ENCODE measurements around the gene DPEP2. TPM values are rescaled to one million over a fixed set of nuclear protein-coding genes. Genes with fewer than 3 reads are reported as not detected.

The DPEP2 gene
- total RNA-seq, 1 donor from 2014 or later = 0.99 TPM

GRCh38 chr16:68022728-68023537 is 23.6 kb upstream of the DPEP2 start, which contains the start of the genes DDX28 and DUS2:
TSS of gene DDX28 (minus strand) at chr16:68023232. CDS start at chr16:68023202, 30 bp downstream.
TSS of gene DUS2 (plus strand) at chr16:68023284. CDS start at chr16:68038024, 14,740 bp downstream.
- Histone ChIP-seq H3K27ac (replicated peaks) (peak within 1 kb of the TSS; percentile 88), H3K36me3 (peaks cover 8% of the 10 kb centered on the region), H3K27me3 (ENCODE audit: low read depth) (no peaks in the 10 kb centered on the region), H3K9me3 (replicated peaks) (no peaks in the 10 kb centered on the region), H3K4me1 (peaks cover 33% of the 10 kb centered on the region), H3K4me3 (peak within 1 kb of the TSS; percentile 92)
- TF ChIP-seq CTCF (IDR thresholded peaks at IDR 0.05; ENCODE audit: borderline replicate concordance) = peak; percentile 8
- peak; percentile 94 for DNase-seq
- intact Hi-C loops (cut with micrococcal nuclease) = no loop called here

GRCh38 chr16:68022278-68022727 is 23.0 kb upstream of the DPEP2 start:
- H3K4me3 ChIP-seq = peak overlapping the region; percentile 92
- no peaks in the 10 kb centered on the region for H3K27me3 ChIP-seq (ENCODE audit: low read depth)
- H3K36me3 ChIP-seq = peaks cover 8% of the 10 kb centered on the region
- no peaks in the 10 kb centered on the region for H3K9me3 ChIP-seq (replicated peaks)
- intact Hi-C loops (cut with micrococcal nuclease) = no loop called here
- TF ChIP-seq CTCF (IDR thresholded peaks at IDR 0.05; ENCODE audit: borderline replicate concordance) = no peak
- DNase-seq = no peak
- peak overlapping the region; percentile 88 for H3K27ac ChIP-seq (replicated peaks)
- peaks cover 33% of the 10 kb centered on the region for H3K4me1 ChIP-seq

GRCh38 chr16:68021490-68021889 is 22.2 kb upstream of the DPEP2 start:
- Histone ChIP-seq H3K4me3 (peak overlapping the region; percentile 92), H3K9me3 (replicated peaks) (no peaks in the 10 kb centered on the region), H3K36me3 (peaks cover 4% of the 10 kb centered on the region), H3K4me1 (peaks cover 33% of the 10 kb centered on the region), H3K27me3 (ENCODE audit: low read depth) (no peaks in the 10 kb centered on the region), H3K27ac (replicated peaks) (no peak overlapping the region)
- no peak for DNase-seq
- no peak for TF ChIP-seq CTCF (IDR thresholded peaks at IDR 0.05; ENCODE audit: borderline replicate concordance)
- intact Hi-C loops (cut with micrococcal nuclease) = no loop called here

GRCh38 chr16:68019167-68019680 is 19.9 kb upstream of the DPEP2 start:
- Histone ChIP-seq H3K9me3 (replicated peaks) (no peaks in the 10 kb centered on the region), H3K27me3 (ENCODE audit: low read depth) (no peaks in the 10 kb centered on the region)
- TF ChIP-seq CTCF (IDR thresholded peaks at IDR 0.05; ENCODE audit: borderline replicate concordance) = no peak

GRCh38 chr16:68015681-68016080 is 16.4 kb upstream of the DPEP2 start, which contains the start of gene DPEP2NB:
TSS of gene DPEP2NB (minus strand) at chr16:68015911. CDS start at chr16:68015770, 141 bp downstream.
- intact Hi-C loops (cut with micrococcal nuclease) = no loop called here
- Histone ChIP-seq H3K4me3 (no peak within 1 kb of the TSS), H3K36me3 (no peaks in the 10 kb centered on the region), H3K27me3 (ENCODE audit: low read depth) (no peaks in the 10 kb centered on the region), H3K9me3 (replicated peaks) (no peaks in the 10 kb centered on the region), H3K27ac (replicated peaks) (no peak within 1 kb of the TSS), H3K4me1 (no peaks in the 10 kb centered on the region)
- no peak for TF ChIP-seq CTCF (IDR thresholded peaks at IDR 0.05; ENCODE audit: borderline replicate concordance)
- no peak for DNase-seq

More at GRCh38 chr16:68019167-68019680, 19.9 kb upstream of the DPEP2 start:
- intact Hi-C loops (cut with micrococcal nuclease) = no loop called here
- no peak for DNase-seq
- no peak overlapping the region for H3K27ac ChIP-seq (replicated peaks)
- no peaks in the 10 kb centered on the region for H3K36me3 ChIP-seq
- H3K4me1 ChIP-seq = peaks cover 33% of the 10 kb centered on the region
- no peak overlapping the region for H3K4me3 ChIP-seq
